Thoracic aorta (tissue), 2 donors: Measurements from ENCODE around the gene MAN1C1. TPM values are rescaled to one million over a fixed set of nuclear protein-coding genes. Genes with fewer than 3 reads are reported as not detected.

Experiments
- ATAC-seq: fragments of 150-250 bp; one replicate; pipeline ENCODE4 v1.8.0; 2017; ENCODE audit warnings: low read depth; ENCODE audit not compliant: insufficient number of reproducible peaks, low FRiP score
- DNase-seq: peaks from one replicate; pipeline ENCODE4 v3.0.0-alpha.2; 2020; ENCODE audit warnings: low spot score
- H3K27ac ChIP-seq, 2 donors: fragments of 200-600 bp; sonication (generic); 1 replicate in 1 of 2; 2 replicates in 1 of 2; pipeline ENCODE4 v1.5.1; 2016; ENCODE audit warnings: mild to moderate bottlenecking in 2 of 2, moderate library complexity in 2 of 2
- H3K27me3 ChIP-seq: fragments of 200-600 bp; sonication (generic); replicated peaks from 2 replicates; pipeline ENCODE4 v1.6.0; 2016; ENCODE audit warnings: mild to moderate bottlenecking; ENCODE audit not compliant: insufficient read depth
- H3K36me3 ChIP-seq: fragments of 200-600 bp; sonication (generic); one replicate; pipeline ENCODE4 v1.5.1; 2016
- H3K4me1 ChIP-seq, 2 donors: fragments of 200-600 bp; sonication (generic); 1 replicate in 1 of 2; 2 replicates in 1 of 2; pipeline versions ENCODE4 v1.5.1 to v1.6.0; 2016; ENCODE audit warnings: low read depth in 2 of 2, mild to moderate bottlenecking in 1 of 2; ENCODE audit not compliant: control insufficient read depth in 1 of 2
- H3K4me3 ChIP-seq: fragments of 200-600 bp; sonication (generic); 2 replicates; pipeline ENCODE4 v1.5.1; 2016; ENCODE audit warnings: mild to moderate bottlenecking
- H3K9me3 ChIP-seq: fragments of 200-600 bp; sonication (generic); 2 replicates; pipeline ENCODE4 v1.5.1; 2016
- total RNA-seq, 2 donors: library from RNA; depleted of rRNA; stranded (reverse); fragments of >200 nt; gene quantifications; one replicate each; pipeline versions ENCODE4 v1.1.0 to v1.2.3, GENCODE V29; 2016
- TF ChIP-seq, protein P1 (sequence below): fragments of 200-600 bp; sonication (generic); IDR thresholded peaks from one replicate; pipeline ENCODE4 v1.5.1; 2019; ENCODE audit warnings: antibody characterized with exemption

MAN1C1 gene
- total RNA-seq, 2 donors from 2014 or later, result 21.0 to 26.0 TPM

GRCh38 chr1:25572708-25573590 lies 43.6 kb upstream of the MAN1C1 start:
- Histone ChIP-seq H3K27me3 (no peaks in the 10 kb centered on the region), H3K27ac (no peak overlapping the region), H3K9me3 (no peaks in the 10 kb centered on the region), H3K36me3 (no peaks in the 10 kb centered on the region), H3K4me1 (peaks cover 14 to 39% of the 10 kb centered on the region in 2 donors), H3K4me3 (no peak overlapping the region)
- TF ChIP-seq, protein P1, sequence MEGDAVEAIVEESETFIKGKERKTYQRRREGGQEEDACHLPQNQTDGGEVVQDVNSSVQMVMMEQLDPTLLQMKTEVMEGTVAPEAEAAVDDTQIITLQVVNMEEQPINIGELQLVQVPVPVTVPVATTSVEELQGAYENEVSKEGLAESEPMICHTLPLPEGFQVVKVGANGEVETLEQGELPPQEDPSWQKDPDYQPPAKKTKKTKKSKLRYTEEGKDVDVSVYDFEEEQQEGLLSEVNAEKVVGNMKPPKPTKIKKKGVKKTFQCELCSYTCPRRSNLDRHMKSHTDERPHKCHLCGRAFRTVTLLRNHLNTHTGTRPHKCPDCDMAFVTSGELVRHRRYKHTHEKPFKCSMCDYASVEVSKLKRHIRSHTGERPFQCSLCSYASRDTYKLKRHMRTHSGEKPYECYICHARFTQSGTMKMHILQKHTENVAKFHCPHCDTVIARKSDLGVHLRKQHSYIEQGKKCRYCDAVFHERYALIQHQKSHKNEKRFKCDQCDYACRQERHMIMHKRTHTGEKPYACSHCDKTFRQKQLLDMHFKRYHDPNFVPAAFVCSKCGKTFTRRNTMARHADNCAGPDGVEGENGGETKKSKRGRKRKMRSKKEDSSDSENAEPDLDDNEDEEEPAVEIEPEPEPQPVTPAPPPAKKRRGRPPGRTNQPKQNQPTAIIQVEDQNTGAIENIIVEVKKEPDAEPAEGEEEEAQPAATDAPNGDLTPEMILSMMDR, result peak; percentile 90
- ATAC-seq (no peak), DNase-seq (no peak)

DNA sequence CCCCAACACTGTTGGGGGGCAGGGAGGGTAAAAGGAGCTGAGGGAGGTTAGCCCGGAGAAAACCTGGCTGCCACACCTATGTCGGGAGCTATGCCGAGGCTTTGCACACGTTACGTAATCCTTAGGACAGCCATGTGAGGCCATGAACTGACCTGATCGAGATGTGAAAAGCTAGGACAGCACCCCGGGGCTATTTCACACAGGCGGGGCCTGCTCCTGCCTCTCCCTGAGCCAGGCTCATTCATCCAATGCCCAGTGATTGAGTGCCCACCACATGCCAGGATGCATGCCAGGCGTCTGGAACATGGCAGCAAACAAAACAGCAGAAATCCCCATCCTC lies 43.0 kb upstream of the MAN1C1 start:
- DNase-seq (no peak), ATAC-seq (no peak)
- Histone ChIP-seq H3K27ac (no peak overlapping the region), H3K36me3 (no peaks in the 10 kb centered on the region), H3K4me3 (no peak overlapping the region), H3K9me3 (no peaks in the 10 kb centered on the region), H3K4me1 (peaks cover 9 to 33% of the 10 kb centered on the region in 2 donors), H3K27me3 (no peaks in the 10 kb centered on the region)
- TF ChIP-seq, protein P1, result no peak

- no peak for DNase-seq
- ATAC-seq, result no peak
- Histone ChIP-seq H3K27ac (no peak overlapping the region), H3K4me1 (peaks cover 5 to 32% of the 10 kb centered on the region in 2 donors), H3K9me3 (no peaks in the 10 kb centered on the region), H3K36me3 (no peaks in the 10 kb centered on the region), H3K4me3 (no peak overlapping the region), H3K27me3 (no peaks in the 10 kb centered on the region)
- TF ChIP-seq, protein P1, result no peak
Measured at GRCh38 chr1:25573961-25574360, 42.6 kb upstream of the MAN1C1 start.

GRCh38 chr1:25575191-25575590 lies 41.4 kb upstream of the MAN1C1 start:
- no peak for ATAC-seq

GRCh38 chr1:25576459-25577133 lies 40.0 kb upstream of the MAN1C1 start:
- TF ChIP-seq, protein P1, result no peak
- Histone ChIP-seq H3K9me3 (no peaks in the 10 kb centered on the region), H3K27ac (no peak overlapping the region), H3K27me3 (no peaks in the 10 kb centered on the region), H3K4me3 (no peak overlapping the region), H3K4me1 (peaks cover 10 to 49% of the 10 kb centered on the region in 2 donors), H3K36me3 (no peaks in the 10 kb centered on the region)
- no peak for DNase-seq
- ATAC-seq, result no peak

More at GRCh38 chr1:25575191-25575590, 41.4 kb upstream of the MAN1C1 start:
- DNase-seq, result no peak
- Histone ChIP-seq H3K4me3 (no peak overlapping the region), H3K9me3 (no peaks in the 10 kb centered on the region), H3K36me3 (no peaks in the 10 kb centered on the region), H3K4me1 (peaks cover 7 to 35% of the 10 kb centered on the region in 2 donors), H3K27me3 (no peaks in the 10 kb centered on the region), H3K27ac (no peak overlapping the region)
- TF ChIP-seq, protein P1, result no peak
